HepG2 (cell line): ENCODE results near the gene FOSB. TPM values are rescaled to one million over a fixed set of nuclear protein-coding genes. Genes with fewer than 3 reads are reported as not detected.

Experiments used
- AGO1 ChIP-seq: fragments of 200-400 bp; formaldehyde crosslinking; IDR thresholded peaks from 2 replicates; pipeline ENCODE4 v1.6.1; 2017; ENCODE audit warnings: mild to moderate bottlenecking, low read depth, low read length, moderate library complexity; ENCODE audit not compliant: poor library complexity, severe bottlenecking
- ETV6 ChIP-seq: sonication (generic); formaldehyde crosslinking; conservative IDR thresholded peaks from 2 replicates; pipeline ENCODE4 v1.4.0; 2020; ENCODE audit warnings: missing genetic modification reagents
- GFI1 ChIP-seq: sonication (generic); formaldehyde crosslinking; IDR thresholded peaks from 2 replicates; pipeline ENCODE4 v1.5.0; 2020; ENCODE audit warnings: missing genetic modification reagents, mild to moderate bottlenecking, borderline replicate concordance
- GZF1 ChIP-seq: sonication (generic); formaldehyde crosslinking; IDR thresholded peaks from 2 replicates; pipeline ENCODE4 v1.5.1; 2020; ENCODE audit warnings: mild to moderate bottlenecking, missing genetic modification reagents
- KDM1A ChIP-seq: IDR thresholded peaks from 2 replicates; pipeline ENCODE4 v1.6.1; 2016; ENCODE audit warnings: missing compliant biosample characterization
- NFRKB ChIP-seq: fragments of 450-650 bp; IDR thresholded peaks from 2 replicates; pipeline ENCODE4 v1.6.1; 2017
- NR2F2 ChIP-seq: IDR thresholded peaks from 2 replicates; pipeline ENCODE4 v1.6.1; 2012; ENCODE audit warnings: low read depth, inconsistent platforms, borderline replicate concordance
- REXO4 ChIP-seq: sonication (generic); formaldehyde crosslinking; IDR thresholded peaks from 2 replicates; pipeline ENCODE4 v1.8.0; 2022; ENCODE audit warnings: missing genetic modification reagents, mild to moderate bottlenecking, borderline replicate concordance
- SAFB2 ChIP-seq: sonication (generic); formaldehyde crosslinking; IDR thresholded peaks from 2 replicates; pipeline ENCODE4 v1.5.1; 2020; ENCODE audit warnings: missing genetic modification reagents, low read depth, mild to moderate bottlenecking, borderline replicate concordance
- ZFP36L2 ChIP-seq: sonication (generic); formaldehyde crosslinking; IDR thresholded peaks from 2 replicates; pipeline ENCODE4 v1.4.0; 2020; ENCODE audit warnings: missing genetic modification reagents
- ZNF451 ChIP-seq: sonication (generic); formaldehyde crosslinking; IDR thresholded peaks from 2 replicates; pipeline ENCODE4 v1.5.0; 2020; ENCODE audit warnings: mild to moderate bottlenecking, missing genetic modification reagents
- ZNF703 ChIP-seq: sonication (generic); formaldehyde crosslinking; IDR thresholded peaks from 2 replicates; pipeline ENCODE4 v1.5.1; 2020; ENCODE audit warnings: missing genetic modification reagents, mild to moderate bottlenecking, moderate library complexity, borderline replicate concordance
- ZNF761 ChIP-seq: sonication (generic); formaldehyde crosslinking; conservative IDR thresholded peaks from 2 replicates; pipeline ENCODE4 v1.4.0; 2020; ENCODE audit warnings: mild to moderate bottlenecking, missing genetic modification reagents
- polyA plus RNA-seq, 8 experiments: library from polyadenylated mRNA; depleted of rRNA in 3 of 8; stranded (reverse) in 7 of 8; unstranded in 1 of 8; fragments of >200 nt; fragmentation: Illumina TruSeq in 4 of 8; extraction: Trizol in 4 of 8; gene quantifications; 2 replicates each; pipeline versions ENCODE4 v1.2.1 to v1.2.3, GENCODE V29; 2011 to 2016; ENCODE audit warnings: low read depth in 4 of 8, missing spikeins in 1 of 8, mixed read lengths in 1 of 8; ENCODE audit not compliant: insufficient read depth in 1 of 8
- total RNA-seq, 5 experiments: library from RNA; depleted of rRNA; stranded (reverse); fragments of >200 nt; fragmentation: Illumina TruSeq; extraction: Trizol; gene quantifications; 2 replicates each; pipeline ENCODE4 v1.2.3, GENCODE V29; 2016; ENCODE audit warnings: low read depth in 1 of 5
- TF ChIP-seq, protein P1 (sequence below): sonication (generic); formaldehyde crosslinking; IDR thresholded peaks from 2 replicates; pipeline ENCODE4 v1.8.0; 2022; ENCODE audit warnings: mild to moderate bottlenecking, missing genetic modification reagents, moderate library complexity
- TF ChIP-seq, protein P2 (sequence below): sonication (generic); formaldehyde crosslinking; IDR thresholded peaks from 2 replicates; pipeline ENCODE4 v1.4.0; 2020; ENCODE audit warnings: mild to moderate bottlenecking, missing genetic modification reagents
- TF ChIP-seq, protein P3 (sequence below): sonication (generic); formaldehyde crosslinking; IDR thresholded peaks from 2 replicates; pipeline ENCODE4 v1.9.0; 2022; ENCODE audit warnings: missing genetic modification reagents, mild to moderate bottlenecking, borderline replicate concordance
- TF ChIP-seq, protein P4 (sequence below): sonication (generic); formaldehyde crosslinking; IDR thresholded peaks from 2 replicates; pipeline ENCODE4 v1.9.0; 2022; ENCODE audit warnings: low read depth, missing genetic modification reagents

The FOSB gene
- total and polyA plus RNA-seq, 2 of the 13 experiments (the other 11 are each of a cell fraction or from before 2014, with no cell fraction given) = 2.8 to 6.0 TPM

DNA sequence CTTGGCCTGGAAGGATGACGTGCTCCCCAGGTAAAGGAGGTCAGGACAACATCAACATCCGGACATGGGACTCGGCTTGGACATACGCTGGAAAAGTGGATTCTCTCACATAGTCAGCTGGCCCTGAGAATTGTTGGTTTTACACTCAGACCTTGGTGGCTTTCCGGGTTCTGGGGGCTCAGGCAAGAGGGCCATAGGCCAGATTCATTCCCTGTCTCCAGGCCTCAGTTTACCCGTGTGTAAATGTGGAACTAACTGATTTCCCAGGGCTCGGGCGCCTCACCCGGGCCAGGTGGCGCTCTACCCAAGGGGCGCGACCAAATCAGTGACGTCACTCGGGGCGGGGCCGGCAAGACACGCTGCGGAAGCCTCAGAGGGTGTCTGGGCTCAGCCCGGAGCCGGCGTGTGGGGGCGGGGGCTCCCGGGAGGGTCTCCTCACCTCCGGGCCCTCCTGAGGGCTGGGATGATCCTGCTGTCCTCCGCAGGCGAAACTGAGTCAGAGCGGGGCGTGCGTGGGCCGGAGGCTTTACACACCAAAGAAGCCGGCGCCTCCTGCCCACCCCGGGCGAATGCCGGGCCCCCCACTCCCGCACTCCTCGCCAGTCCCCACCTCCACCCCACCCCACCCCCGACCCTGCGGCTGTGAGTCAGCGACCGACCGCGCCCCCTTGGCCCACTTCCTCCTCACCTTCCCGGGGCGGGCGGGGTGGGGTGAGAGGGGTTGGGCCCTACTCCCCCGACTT lies 38.6 kb downstream of the FOSB start (continued):
- TF ChIP-seq, protein P1, sequence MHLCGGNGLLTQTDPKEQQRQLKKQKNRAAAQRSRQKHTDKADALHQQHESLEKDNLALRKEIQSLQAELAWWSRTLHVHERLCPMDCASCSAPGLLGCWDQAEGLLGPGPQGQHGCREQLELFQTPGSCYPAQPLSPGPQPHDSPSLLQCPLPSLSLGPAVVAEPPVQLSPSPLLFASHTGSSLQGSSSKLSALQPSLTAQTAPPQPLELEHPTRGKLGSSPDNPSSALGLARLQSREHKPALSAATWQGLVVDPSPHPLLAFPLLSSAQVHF (CRISPR knock-in tag) = no peak
- TF ChIP-seq GFI1 (CRISPR knock-in tag) = peak; percentile 81
- no peak for TF ChIP-seq NFRKB
- TF ChIP-seq GZF1 (CRISPR knock-in tag) = no peak
- no peak for TF ChIP-seq AGO1
- no peak for TF ChIP-seq KDM1A (CRISPR knock-in tag)
- no peak for TF ChIP-seq REXO4
- TF ChIP-seq ZNF451 (CRISPR knock-in tag) = no peak
- 0 out of 2 replicates have a peak, but pooled peaks have one; percentile 26 for TF ChIP-seq ZNF761 (CRISPR knock-in tag)
- no peak; the same call in 1 of the 2 replicates for TF ChIP-seq ETV6 (CRISPR knock-in tag)
- TF ChIP-seq, protein P2, sequence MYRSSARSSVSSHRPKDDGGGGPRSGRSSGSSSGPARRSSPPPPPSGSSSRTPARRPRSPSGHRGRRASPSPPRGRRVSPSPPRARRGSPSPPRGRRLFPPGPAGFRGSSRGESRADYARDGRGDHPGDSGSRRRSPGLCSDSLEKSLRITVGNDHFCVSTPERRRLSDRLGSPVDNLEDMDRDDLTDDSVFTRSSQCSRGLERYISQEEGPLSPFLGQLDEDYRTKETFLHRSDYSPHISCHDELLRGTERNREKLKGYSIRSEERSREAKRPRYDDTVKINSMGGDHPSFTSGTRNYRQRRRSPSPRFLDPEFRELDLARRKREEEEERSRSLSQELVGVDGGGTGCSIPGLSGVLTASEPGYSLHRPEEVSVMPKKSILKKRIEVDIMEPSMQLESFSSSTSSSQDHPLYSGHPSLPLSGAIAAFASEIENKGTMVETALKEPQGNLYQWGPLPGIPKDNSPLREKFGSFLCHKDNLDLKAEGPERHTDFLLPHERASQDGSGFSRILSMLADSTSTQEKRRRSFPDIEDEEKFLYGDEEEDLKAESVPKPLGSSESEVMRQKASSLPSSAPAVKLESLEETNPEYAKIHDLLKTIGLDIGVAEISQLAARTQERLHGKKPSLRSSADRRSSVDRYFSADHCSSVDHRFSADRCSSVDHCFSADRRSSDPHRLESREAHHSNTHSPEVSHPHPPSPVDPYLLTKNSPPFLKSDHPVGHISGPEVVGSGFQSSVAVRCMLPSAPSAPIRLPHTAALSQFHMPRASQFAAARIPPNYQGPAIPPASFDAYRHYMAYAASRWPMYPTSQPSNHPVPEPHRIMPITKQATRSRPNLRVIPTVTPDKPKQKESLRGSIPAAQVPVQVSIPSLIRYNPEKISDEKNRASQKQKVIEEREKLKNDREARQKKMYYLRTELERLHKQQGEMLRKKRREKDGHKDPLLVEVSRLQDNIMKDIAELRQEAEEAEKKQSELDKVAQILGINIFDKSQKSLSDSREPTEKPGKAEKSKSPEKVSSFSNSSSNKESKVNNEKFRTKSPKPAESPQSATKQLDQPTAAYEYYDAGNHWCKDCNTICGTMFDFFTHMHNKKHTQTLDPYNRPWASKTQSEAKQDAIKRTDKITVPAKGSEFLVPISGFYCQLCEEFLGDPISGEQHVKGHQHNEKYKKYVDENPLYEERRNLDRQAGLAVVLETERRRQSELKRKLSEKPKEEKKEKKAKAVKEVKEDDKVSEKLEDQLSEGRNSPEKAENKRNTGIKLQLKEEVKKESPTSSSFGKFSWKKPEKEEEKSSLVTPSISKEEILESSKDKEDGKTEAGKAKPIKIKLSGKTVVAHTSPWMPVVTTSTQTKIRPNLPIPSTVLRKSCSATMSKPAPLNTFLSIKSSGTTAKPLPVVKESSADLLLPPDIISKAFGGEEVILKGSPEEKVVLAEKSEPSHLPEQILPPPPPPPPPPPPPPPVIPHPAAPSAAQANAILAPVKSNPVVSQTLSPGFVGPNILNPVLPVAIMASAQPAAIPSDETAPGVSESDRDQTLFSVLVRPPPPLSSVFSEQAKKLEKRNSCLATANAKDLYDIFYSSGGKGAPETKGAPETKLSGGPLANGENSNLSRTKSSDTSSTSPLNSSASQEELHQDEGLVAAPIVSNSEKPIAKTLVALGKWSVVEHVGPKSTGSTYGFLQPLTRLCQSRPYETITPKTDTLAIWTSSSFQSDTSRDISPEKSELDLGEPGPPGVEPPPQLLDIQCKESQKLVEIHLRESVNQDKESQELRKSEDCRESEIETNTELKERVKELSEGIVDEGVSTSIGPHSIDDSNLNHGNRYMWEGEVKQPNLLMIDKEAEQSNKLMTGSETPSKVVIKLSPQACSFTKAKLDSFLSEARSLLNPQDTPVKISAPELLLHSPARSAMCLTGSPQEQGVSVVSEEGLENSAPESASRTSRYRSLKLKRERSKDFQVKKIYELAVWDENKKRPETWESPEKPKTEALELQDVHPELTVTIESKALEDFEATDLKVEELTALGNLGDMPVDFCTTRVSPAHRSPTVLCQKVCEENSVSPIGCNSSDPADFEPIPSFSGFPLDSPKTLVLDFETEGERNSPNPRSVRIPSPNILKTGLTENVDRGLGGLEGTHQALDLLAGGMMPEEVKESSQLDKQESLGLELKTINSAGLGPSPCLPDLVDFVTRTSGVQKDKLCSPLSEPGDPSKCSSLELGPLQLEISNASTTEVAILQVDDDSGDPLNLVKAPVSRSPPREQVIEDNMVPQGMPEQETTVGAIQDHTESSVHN = no peak
- no peak for TF ChIP-seq ZFP36L2 (CRISPR knock-in tag)
- TF ChIP-seq, protein P3, sequence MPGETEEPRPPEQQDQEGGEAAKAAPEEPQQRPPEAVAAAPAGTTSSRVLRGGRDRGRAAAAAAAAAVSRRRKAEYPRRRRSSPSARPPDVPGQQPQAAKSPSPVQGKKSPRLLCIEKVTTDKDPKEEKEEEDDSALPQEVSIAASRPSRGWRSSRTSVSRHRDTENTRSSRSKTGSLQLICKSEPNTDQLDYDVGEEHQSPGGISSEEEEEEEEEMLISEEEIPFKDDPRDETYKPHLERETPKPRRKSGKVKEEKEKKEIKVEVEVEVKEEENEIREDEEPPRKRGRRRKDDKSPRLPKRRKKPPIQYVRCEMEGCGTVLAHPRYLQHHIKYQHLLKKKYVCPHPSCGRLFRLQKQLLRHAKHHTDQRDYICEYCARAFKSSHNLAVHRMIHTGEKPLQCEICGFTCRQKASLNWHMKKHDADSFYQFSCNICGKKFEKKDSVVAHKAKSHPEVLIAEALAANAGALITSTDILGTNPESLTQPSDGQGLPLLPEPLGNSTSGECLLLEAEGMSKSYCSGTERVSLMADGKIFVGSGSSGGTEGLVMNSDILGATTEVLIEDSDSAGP = no peak; the same call in 1 of the 2 replicates
- TF ChIP-seq ZNF703 (CRISPR knock-in tag) = no peak
- TF ChIP-seq NR2F2 = no peak
- TF ChIP-seq, protein P4, sequence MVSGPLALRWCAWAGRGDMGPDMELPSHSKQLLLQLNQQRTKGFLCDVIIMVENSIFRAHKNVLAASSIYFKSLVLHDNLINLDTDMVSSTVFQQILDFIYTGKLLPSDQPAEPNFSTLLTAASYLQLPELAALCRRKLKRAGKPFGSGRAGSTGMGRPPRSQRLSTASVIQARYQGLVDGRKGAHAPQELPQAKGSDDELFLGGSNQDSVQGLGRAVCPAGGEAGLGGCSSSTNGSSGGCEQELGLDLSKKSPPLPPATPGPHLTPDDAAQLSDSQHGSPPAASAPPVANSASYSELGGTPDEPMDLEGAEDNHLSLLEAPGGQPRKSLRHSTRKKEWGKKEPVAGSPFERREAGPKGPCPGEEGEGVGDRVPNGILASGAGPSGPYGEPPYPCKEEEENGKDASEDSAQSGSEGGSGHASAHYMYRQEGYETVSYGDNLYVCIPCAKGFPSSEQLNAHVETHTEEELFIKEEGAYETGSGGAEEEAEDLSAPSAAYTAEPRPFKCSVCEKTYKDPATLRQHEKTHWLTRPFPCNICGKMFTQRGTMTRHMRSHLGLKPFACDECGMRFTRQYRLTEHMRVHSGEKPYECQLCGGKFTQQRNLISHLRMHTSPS = no peak
- TF ChIP-seq SAFB2 (CRISPR knock-in tag) = no peak
